Gastrocnemius medialis (tissue), 4 donors: ENCODE data around the gene LNPEP. TPM values are rescaled to one million over a fixed set of nuclear protein-coding genes. Genes with fewer than 3 reads are reported as not detected.

Experiments used
- ATAC-seq, 2 donors: fragments of 150-250 bp; one replicate each; pipeline ENCODE4 v1.9.1; 2016
- DNase-seq, 2 donors: peaks; one replicate each; pipeline ENCODE4 v3.0.0-alpha.2; 2019
- H3K27ac ChIP-seq, 4 donors: fragments of 200-600 bp; sonication (generic); 1 replicate in 1 of 4; 2 replicates in 3 of 4; pipeline ENCODE4 v1.5.1; 2016 to 2018; ENCODE audit warnings: mild to moderate bottlenecking in 2 of 4, moderate library complexity in 1 of 4
- H3K27me3 ChIP-seq, 3 donors: fragments of 200-600 bp; sonication (generic) in 2 of 3; 1 replicate in 1 of 3; 2 replicates in 2 of 3; pipeline versions ENCODE4 v1.5.1 to v1.6.0; 2016 to 2019; ENCODE audit warnings: mild to moderate bottlenecking in 1 of 3, moderate library complexity in 1 of 3
- H3K36me3 ChIP-seq, 2 donors: fragments of 200-600 bp; sonication (generic) in 1 of 2; one replicate each; pipeline ENCODE4 v1.5.1; 2017 to 2018
- H3K4me1 ChIP-seq, 2 donors: fragments of 200-600 bp; sonication (generic) in 1 of 2; one replicate each; pipeline ENCODE4 v1.5.1; 2016 to 2017; ENCODE audit warnings: mild to moderate bottlenecking in 2 of 2
- H3K4me3 ChIP-seq, 4 donors: fragments of 200-600 bp; sonication (generic) in 3 of 4; 1 replicate in 1 of 4; 2 replicates in 3 of 4; pipeline ENCODE4 v1.5.1; 2016 to 2019; ENCODE audit warnings: mild to moderate bottlenecking in 2 of 4
- H3K9me3 ChIP-seq, 3 donors: fragments of 200-600 bp; sonication (generic) in 2 of 3; 1 replicate in 1 of 3; 2 replicates in 2 of 3; pipeline ENCODE4 v1.5.1; 2016 to 2019
- POLR2A ChIP-seq, 2 donors: fragments of 450-650 bp; IDR thresholded peaks; one replicate each; pipeline ENCODE4 v1.6.1; 2017; ENCODE audit warnings: antibody characterized with exemption in 2 of 2, mild to moderate bottlenecking in 2 of 2, moderate library complexity in 2 of 2
- in situ Hi-C, 4 donors: fragments of 200-750 bp; cut with MboI; loops; one replicate each; pipeline versions ENCODE4 v1.15.0 to v1.8.0; 2017; ENCODE audit warnings: low sequenced_read_pairs in 4 of 4
- intact Hi-C: fragments of 100-400 bp; cut with DNase I; formaldehyde crosslinking; loops from one replicate; pipeline ENCODE4 v1.15.1; 2023; ENCODE audit warnings: low total_unique reads
- total RNA-seq, 4 donors: library from RNA; depleted of rRNA; stranded (reverse); fragments of >200 nt; gene quantifications; one replicate each; pipeline versions ENCODE4 v1.1.0 to v1.2.3, GENCODE V29; 2016
- TF ChIP-seq, protein P1 (sequence below), 5 experiments: fragments of 450-650 bp in 3 of 5; fragments of 200-600 bp in 2 of 5; sonication (generic) in 2 of 5; IDR thresholded peaks in 4 of 5; conservative IDR thresholded peaks in 1 of 5; 1 replicate in 4 of 5; 2 replicates in 1 of 5; pipeline ENCODE4 v1.5.1; 2016 to 2019; ENCODE audit warnings: antibody characterized with exemption in 5 of 5, mild to moderate bottlenecking in 3 of 5, moderate library complexity in 3 of 5

The LNPEP gene
- total RNA-seq, 4 donors from 2014 or later, result 31.9 to 48.7 (median 33.1) TPM

DNA sequence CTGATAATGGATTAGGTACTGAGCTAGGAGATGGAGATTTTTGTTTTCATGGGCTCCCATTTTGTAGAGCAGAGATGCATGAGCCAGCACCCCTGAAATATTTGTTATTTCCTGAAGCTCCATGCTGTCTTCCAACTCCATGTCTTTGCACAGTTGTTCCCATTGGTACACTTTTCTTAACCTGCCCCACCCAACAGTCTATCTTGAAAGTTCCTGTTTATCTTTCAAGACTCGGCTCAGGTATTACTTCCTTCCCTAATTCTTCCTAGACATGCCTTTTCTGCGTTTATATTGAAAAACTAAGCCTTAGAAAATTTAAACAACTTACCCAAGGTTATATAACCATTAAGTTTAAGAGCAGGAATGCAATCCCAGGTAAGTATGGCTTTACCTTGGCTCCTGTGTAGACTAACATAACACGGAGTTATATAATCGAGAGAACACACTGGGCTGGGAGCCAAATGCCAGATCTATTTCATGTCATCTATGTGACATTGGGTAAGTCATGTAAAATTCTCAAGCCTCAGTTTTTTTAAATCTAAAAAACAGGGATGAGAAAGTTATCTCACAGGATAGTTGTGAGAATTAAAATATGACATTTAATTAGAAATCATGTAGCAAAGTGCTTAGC lies 139.1 kb downstream of the LNPEP start:
- no peaks in the 10 kb centered on the region for H3K4me1 ChIP-seq
- no peak overlapping the region for H3K27ac ChIP-seq
- in situ Hi-C loops, result no loop called here
- H3K36me3 ChIP-seq, result no peaks in the 10 kb centered on the region
- TF ChIP-seq, protein P1, sequence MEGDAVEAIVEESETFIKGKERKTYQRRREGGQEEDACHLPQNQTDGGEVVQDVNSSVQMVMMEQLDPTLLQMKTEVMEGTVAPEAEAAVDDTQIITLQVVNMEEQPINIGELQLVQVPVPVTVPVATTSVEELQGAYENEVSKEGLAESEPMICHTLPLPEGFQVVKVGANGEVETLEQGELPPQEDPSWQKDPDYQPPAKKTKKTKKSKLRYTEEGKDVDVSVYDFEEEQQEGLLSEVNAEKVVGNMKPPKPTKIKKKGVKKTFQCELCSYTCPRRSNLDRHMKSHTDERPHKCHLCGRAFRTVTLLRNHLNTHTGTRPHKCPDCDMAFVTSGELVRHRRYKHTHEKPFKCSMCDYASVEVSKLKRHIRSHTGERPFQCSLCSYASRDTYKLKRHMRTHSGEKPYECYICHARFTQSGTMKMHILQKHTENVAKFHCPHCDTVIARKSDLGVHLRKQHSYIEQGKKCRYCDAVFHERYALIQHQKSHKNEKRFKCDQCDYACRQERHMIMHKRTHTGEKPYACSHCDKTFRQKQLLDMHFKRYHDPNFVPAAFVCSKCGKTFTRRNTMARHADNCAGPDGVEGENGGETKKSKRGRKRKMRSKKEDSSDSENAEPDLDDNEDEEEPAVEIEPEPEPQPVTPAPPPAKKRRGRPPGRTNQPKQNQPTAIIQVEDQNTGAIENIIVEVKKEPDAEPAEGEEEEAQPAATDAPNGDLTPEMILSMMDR (IDR thresholded peaks at IDR 0.05 in 4 of 5, conservative IDR thresholded peaks at IDR 0.05 in 1 of 5), result no peak
- no peak for TF ChIP-seq POLR2A (IDR thresholded peaks at IDR 0.05)
- no peaks in the 10 kb centered on the region for H3K9me3 ChIP-seq
- ATAC-seq, result no peak
- no peak for DNase-seq
- H3K27me3 ChIP-seq, result no peaks in the 10 kb centered on the region
- no peak overlapping the region for H3K4me3 ChIP-seq
- intact Hi-C loops, result no loop called here

DNA sequence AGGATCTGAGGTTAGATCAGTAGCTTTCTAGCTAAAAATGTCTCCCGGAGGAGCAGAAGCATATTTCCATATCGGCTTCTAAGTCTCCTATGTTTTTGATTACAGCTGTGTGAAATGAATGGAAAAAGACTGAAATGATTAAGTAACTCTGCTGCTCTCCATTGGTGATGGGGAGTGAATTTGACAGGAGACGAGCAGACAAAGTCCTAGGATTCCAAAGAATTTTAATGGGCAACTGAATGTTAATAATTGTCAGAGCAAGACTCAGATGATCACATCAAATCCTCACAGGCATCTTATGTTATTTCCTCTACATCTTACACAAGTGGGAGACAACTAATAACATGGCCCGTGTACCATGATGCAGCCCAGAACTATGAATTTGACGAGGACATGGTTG lies 139.8 kb downstream of the LNPEP start:
- Histone ChIP-seq H3K9me3 (no peaks in the 10 kb centered on the region), H3K4me1 (no peaks in the 10 kb centered on the region), H3K36me3 (no peaks in the 10 kb centered on the region), H3K27me3 (no peaks in the 10 kb centered on the region), H3K4me3 (no peak overlapping the region), H3K27ac (no peak overlapping the region)
- intact Hi-C loops, result no loop called here
- ATAC-seq (no peak), DNase-seq (no peak)
- in situ Hi-C loops, result no loop called here
- TF ChIP-seq, protein P1 (IDR thresholded peaks at IDR 0.05 in 4 of 5, conservative IDR thresholded peaks at IDR 0.05 in 1 of 5), result no peak
- TF ChIP-seq POLR2A (IDR thresholded peaks at IDR 0.05), result no peak

DNA sequence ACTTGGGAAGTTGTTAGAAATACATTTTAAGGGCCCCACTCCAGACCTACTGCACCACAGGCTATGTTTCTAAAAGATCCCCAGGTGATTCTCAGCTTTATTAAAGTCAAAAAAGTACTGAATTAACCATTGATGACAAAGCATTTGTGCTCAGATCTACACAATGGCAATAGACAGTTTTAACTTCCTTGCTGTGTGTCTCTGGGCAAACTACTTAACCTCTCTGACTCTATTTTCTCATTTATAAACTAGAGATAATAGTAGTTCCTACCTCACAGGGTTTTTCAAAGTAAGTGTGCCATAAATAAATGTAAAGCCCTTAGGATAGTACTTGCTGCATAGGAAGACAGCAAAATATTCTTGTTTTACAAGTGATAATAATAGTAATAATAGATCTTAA lies 140.2 kb downstream of the LNPEP start:
- Histone ChIP-seq H3K4me1 (no peaks in the 10 kb centered on the region), H3K27ac (no peak overlapping the region), H3K4me3 (no peak overlapping the region), H3K27me3 (no peaks in the 10 kb centered on the region), H3K9me3 (no peaks in the 10 kb centered on the region), H3K36me3 (no peaks in the 10 kb centered on the region)
- in situ Hi-C loops, result no loop called here
- intact Hi-C loops, result no loop called here
- no peak for ATAC-seq
- no peak for DNase-seq
- TF ChIP-seq, protein P1 (IDR thresholded peaks at IDR 0.05 in 4 of 5, conservative IDR thresholded peaks at IDR 0.05 in 1 of 5), result no peak
- no peak for TF ChIP-seq POLR2A (IDR thresholded peaks at IDR 0.05)

DNA sequence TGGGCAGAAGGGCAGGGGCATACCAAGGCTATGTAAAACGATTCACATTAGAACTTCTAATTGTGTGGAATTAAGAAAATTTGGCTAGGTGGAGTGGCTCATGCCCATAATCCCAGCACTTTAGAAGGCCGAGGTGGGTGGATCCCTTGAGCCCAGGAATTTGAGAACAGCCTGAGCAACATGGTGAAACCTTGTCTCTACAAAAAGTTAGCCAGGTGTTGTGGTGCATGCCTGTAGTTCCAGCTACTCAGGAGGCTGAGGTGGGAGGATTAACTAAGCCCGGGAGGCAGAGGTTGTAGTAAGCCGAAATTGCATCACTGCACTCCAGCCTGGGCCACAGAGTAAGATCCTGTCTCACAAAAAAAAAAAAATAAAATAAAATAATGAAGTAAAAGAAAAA lies 141.4 kb downstream of the LNPEP start:
- DNase-seq (no peak), ATAC-seq (no peak)
- Histone ChIP-seq H3K27ac (no peak overlapping the region), H3K4me3 (no peak overlapping the region), H3K9me3 (no peaks in the 10 kb centered on the region), H3K36me3 (no peaks in the 10 kb centered on the region), H3K27me3 (no peaks in the 10 kb centered on the region), H3K4me1 (no peaks in the 10 kb centered on the region)
- in situ Hi-C loops (no loop called here), intact Hi-C loops (no loop called here)
- TF ChIP-seq POLR2A (IDR thresholded peaks at IDR 0.05), result no peak
- TF ChIP-seq, protein P1 (IDR thresholded peaks at IDR 0.05 in 4 of 5, conservative IDR thresholded peaks at IDR 0.05 in 1 of 5), result no peak
